GM12878 (cell line): Measurements from ENCODE around the gene THAP10. TPM values are rescaled to one million over a fixed set of nuclear protein-coding genes. Genes with fewer than 3 reads are reported as not detected.
A peak's percentile ranks its signal among the peaks of the same experiment; 100 is the strongest.

ENCODE experiments used
- ATAC-seq: fragments of 200-7000 bp; cut with Tn5 transposase; 3 replicates; pipeline ENCODE4 v1.9.1; 2020; ENCODE audit warnings: mild to moderate bottlenecking, moderate library complexity
- BruUV-seq: library from RNA; stranded (reverse); fragments of 400-500 nt; replicated peaks from 2 replicates; lab custom pipeline; 2021; lab: Mats Ljungman, UMichigan
- CTCF ChIA-PET: fragments of 300-600 bp; sonication (Branson Sonifier 250); formaldehyde crosslinking; extraction: SDS; loops from one replicate; lab custom pipeline; 2021; ENCODE audit warnings: inconsistent platforms; lab: Yijun Ruan, JAX
- POLR2A ChIA-PET: fragments of 350-600 bp; formaldehyde crosslinking; extraction: SDS; loops from one replicate; lab custom pipeline; 2021; ENCODE audit warnings: inconsistent platforms; lab: Charles Lee
- RAD21 ChIA-PET: fragments of 300-600 bp; sonication (Branson Sonifier 250); formaldehyde crosslinking; loops from one replicate; lab custom pipeline; 2023; ENCODE audit warnings: antibody characterized with exemption; ENCODE audit not compliant: unreplicated experiment; lab: Charles Lee
- SMC1A ChIA-PET: fragments of 300-600 bp; sonication (Branson Sonifier 250); formaldehyde crosslinking; loops from one replicate; lab custom pipeline; 2023; ENCODE audit not compliant: unreplicated experiment, uncharacterized antibody; lab: Charles Lee
- DNase-seq: peaks from one replicate; pipeline ENCODE4 v3.0.0-alpha.2; 2011; ENCODE audit warnings: low read depth, low spot score
- FAIRE-seq: peaks from 3 replicates; lab custom pipeline; 2011; peaks lifted over from hg19 to GRCh38; lab: Jason Lieb, UNC
- H2AFZ ChIP-seq: 2 replicates; pipeline ENCODE4 v1.6.0; 2011; ENCODE audit warnings: low read depth, low read length, control low read depth; ENCODE audit not compliant: control insufficient read depth
- H3K27ac ChIP-seq: 2 replicates; pipeline ENCODE4 v1.5.1; 2011; ENCODE audit warnings: control low read depth; ENCODE audit not compliant: control insufficient read depth, insufficient read depth
- H3K27me3 ChIP-seq, 2 experiments: replicated peaks in 1 of 2; 2 replicates each; pipeline versions ENCODE4 v1.6.0 to v1.6.1; 2011; ENCODE audit warnings: low read length in 1 of 2; ENCODE audit not compliant: control insufficient read depth in 2 of 2, insufficient read depth in 2 of 2
- H3K36me3 ChIP-seq, 2 experiments: 2 replicates each; pipeline ENCODE4 v1.5.1; 2011; ENCODE audit warnings: low read length in 1 of 2; ENCODE audit not compliant: control insufficient read depth in 2 of 2, insufficient read depth in 2 of 2
- H3K4me1 ChIP-seq: 2 replicates; pipeline ENCODE4 v1.6.1; 2011; ENCODE audit warnings: mild to moderate bottlenecking, low read length, moderate library complexity, mixed read lengths; ENCODE audit not compliant: control insufficient read depth, insufficient read depth
- H3K4me2 ChIP-seq: 2 replicates; pipeline ENCODE4 v1.6.0; 2011; ENCODE audit warnings: control low read depth; ENCODE audit not compliant: control insufficient read depth, insufficient read depth
- H3K4me3 ChIP-seq: fragments of 200-600 bp; sonication (generic); 2 replicates; pipeline ENCODE4 v1.5.1; 2016
- H3K79me2 ChIP-seq: 2 replicates; pipeline ENCODE4 v1.6.0; 2011; ENCODE audit warnings: low read length; ENCODE audit not compliant: control insufficient read depth, insufficient read depth
- H3K9ac ChIP-seq: 2 replicates; pipeline ENCODE4 v1.8.0; 2011; ENCODE audit warnings: low read length, control low read depth, mixed read lengths; ENCODE audit not compliant: control insufficient read depth, insufficient read depth
- H3K9me3 ChIP-seq: replicated peaks from 3 replicates; pipeline ENCODE4 v1.5.1; 2011; ENCODE audit warnings: mild to moderate bottlenecking, low read length; ENCODE audit not compliant: control insufficient read depth, insufficient read depth
- H4K20me1 ChIP-seq: 2 replicates; pipeline ENCODE4 v1.6.0; 2011; ENCODE audit not compliant: control insufficient read depth, insufficient read depth
- CEBPB ChIP-seq, 2 experiments: fragments of 150-350 bp in 1 of 2; IDR thresholded peaks; 2 replicates each; pipeline ENCODE4 v1.6.1; 2012 to 2014; ENCODE audit warnings: low read depth in 2 of 2, low read length in 2 of 2, borderline replicate concordance in 1 of 2, inconsistent platforms in 1 of 2
- CREM ChIP-seq: IDR thresholded peaks from 2 replicates; pipeline ENCODE4 v1.6.1; 2014; ENCODE audit warnings: antibody characterized with exemption, low read depth
- E2F4 ChIP-seq: IDR thresholded peaks from 2 replicates; pipeline ENCODE4 v1.6.1; 2012; ENCODE audit warnings: low read depth, low read length, improper control_type of control experiment
- FOXK2 ChIP-seq: fragments of 450-650 bp; IDR thresholded peaks from 2 replicates; pipeline ENCODE4 v1.6.1; 2017; ENCODE audit warnings: mild to moderate bottlenecking, moderate library complexity
- JUND ChIP-seq: IDR thresholded peaks from 2 replicates; pipeline ENCODE4 v1.6.1; 2012; ENCODE audit warnings: low read depth, mild to moderate bottlenecking, low read length, improper control_type of control experiment, moderate library complexity
- MYC ChIP-seq: IDR thresholded peaks from 2 replicates; pipeline ENCODE4 v1.6.1; 2011; ENCODE audit warnings: mild to moderate bottlenecking, low read length, moderate library complexity, inconsistent platforms; ENCODE audit not compliant: insufficient read depth, insufficient replicate concordance, insufficient read length, severe bottlenecking
- NFYA ChIP-seq: IDR thresholded peaks from 2 replicates; pipeline ENCODE4 v1.6.1; 2011; ENCODE audit warnings: low read depth, mild to moderate bottlenecking, low read length, improper control_type of control experiment, borderline replicate concordance
- PKNOX1 ChIP-seq: fragments of 450-650 bp; IDR thresholded peaks from 2 replicates; pipeline ENCODE4 v1.6.1; 2016; ENCODE audit warnings: mild to moderate bottlenecking
- RELB ChIP-seq: fragments of 450-650 bp; IDR thresholded peaks from 2 replicates; pipeline ENCODE4 v1.6.1; 2017; ENCODE audit warnings: low read depth, mild to moderate bottlenecking, moderate library complexity
- TBL1XR1 ChIP-seq: IDR thresholded peaks from 2 replicates; pipeline ENCODE4 v1.6.1; 2012; ENCODE audit warnings: low read depth, low read length, improper control_type of control experiment
- ZBTB11 ChIP-seq: fragments of 450-650 bp; formaldehyde crosslinking; IDR thresholded peaks from 2 replicates; pipeline ENCODE4 v1.5.0; 2022; ENCODE audit warnings: mild to moderate bottlenecking, missing genetic modification characterization
- ZNF687 ChIP-seq: fragments of 450-650 bp; IDR thresholded peaks from 2 replicates; pipeline ENCODE4 v1.6.1; 2017; ENCODE audit warnings: mild to moderate bottlenecking, moderate library complexity
- WGBS: methylation state at CpG from one replicate; pipeline ENCODE4 v1.1.6; 2016; ENCODE audit warnings: low lambda C conversion rate; ENCODE audit not compliant: insufficient replicate concordance, insufficient coverage; ENCODE audit errors: missing lambda C conversion rate; 5-methylcytosine and 5-hydroxymethylcytosine counted together
- in situ Hi-C: fragments of 300-500 bp; cut with MboI; formaldehyde crosslinking; loops from 9 replicates; pipeline ENCODE4 v1.14.3; 2018; ENCODE audit warnings: mixed read lengths
- intact Hi-C: fragments of 100-400 bp; cut with micrococcal nuclease; formaldehyde crosslinking; loops from one replicate; pipeline ENCODE4 v1.14.2; 2022; ENCODE audit not compliant: unreplicated experiment
- polyA plus RNA-seq, 11 experiments: library from polyadenylated mRNA; depleted of rRNA in 4 of 11; unstranded in 6 of 11; stranded (reverse) in 5 of 11; fragments of >200 nt; fragmentation: Nextera tagmentation in 4 of 11; fragmentation: Illumina TruSeq in 1 of 11; extraction: Ambion mirVana in 4 of 11; extraction: Trizol in 1 of 11; gene quantifications; 1 replicate in 1 of 11; 2 replicates in 10 of 11; pipeline versions ENCODE4 v1.2.1 to v1.2.3, GENCODE V29; 2011 to 2016; ENCODE audit warnings: inconsistent platforms in 2 of 11, missing spikeins in 2 of 11, low read depth in 1 of 11
- total RNA-seq, 4 experiments: library from RNA; depleted of rRNA in 3 of 4; stranded (reverse); fragments of >200 nt in 3 of 4; fragmentation: Illumina TruSeq in 1 of 4; extraction: Trizol in 1 of 4; gene quantifications; 2 replicates each; pipeline versions ENCODE4 v1.2.1 to v1.2.3, GENCODE V29; 2013 to 2021

THAP10 gene
- total and polyA plus RNA-seq, 10 of the 15 experiments (the other 5 are each of a cell fraction or from before 2014, with no cell fraction given) = 0.35 to 5.2 (median 1.4) TPM

- H3K27me3 ChIP-seq = no peaks in the 10 kb centered on the region
- H4K20me1 ChIP-seq = no peaks in the 10 kb centered on the region
- H3K9me3 ChIP-seq = no peaks in the 10 kb centered on the region
- RAD21 ChIA-PET = no interaction called here
- no peak overlapping the region for H3K4me3 ChIP-seq
- ATAC-seq (no peak), FAIRE-seq (no peak), DNase-seq (no peak)
- H3K9ac ChIP-seq = no peak overlapping the region
- 73% methylated on average over 3 of the region's 3 CpGs for WGBS
- no peak overlapping the region for H3K4me2 ChIP-seq
- H3K36me3 ChIP-seq = no peaks in the 10 kb centered on the region
- in situ Hi-C loops = no loop called here
- CTCF ChIA-PET = interaction anchor here (1.1 kb wide), 1 partner anchor 12 kb away, joined by 3 read pairs; no protein-coding TSS in a partner anchor
- H3K79me2 ChIP-seq = no peaks in the 10 kb centered on the region
- SMC1A ChIA-PET = no interaction called here
- POLR2A ChIA-PET = no interaction called here
- H3K27ac ChIP-seq = peak overlapping the region; percentile 24; the same call in 1 of the 2 replicates
- H3K4me1 ChIP-seq = peaks cover 6% of the 10 kb centered on the region
- intact Hi-C loops = no loop called here
- no TSS peak for BruUV-seq
- H2AFZ ChIP-seq = no peak overlapping the region
- TF ChIP-seq ZNF687 (no peak), E2F4 (no peak), MYC (no peak), ZBTB11 (no peak), FOXK2 (no peak), JUND (no peak), NFYA (no peak), TBL1XR1 (no peak), CREM (no peak), RELB (no peak), CEBPB (IDR thresholded peaks at IDR 0.05; ENCODE audit: borderline replicate concordance in 1 of 2, low read depth in 2 of 2, low read length in 2 of 2) (no peak), PKNOX1 (no peak)
Observed at GRCh38 chr15:70869346-70869745, 22.9 kb downstream of the THAP10 start.
